ENCODE results near the gene CLSTN1. TPM values are rescaled to one million over a fixed set of nuclear protein-coding genes. Genes with fewer than 3 reads are reported as not detected.
A peak's percentile ranks its signal among the peaks of the same experiment; 100 is the strongest.

The CLSTN1 gene
- total and polyA plus RNA-seq, 2 donors (not counting 1 experiment from before 2014, with no cell fraction given) = 34.9 to 81.4 TPM

GRCh38 chr1:9729523-9729922 is 94.2 kb downstream of the CLSTN1 start:
- Histone ChIP-seq H2AFZ (ENCODE audit: insufficient read depth, low read depth, low read length, poor library complexity, severe bottlenecking) (no peak overlapping the region), H3K4me2 (replicated peaks; ENCODE audit: low read depth, low read length, poor library complexity, severe bottlenecking) (no peak overlapping the region), H4K20me1 (ENCODE audit: control insufficient read depth, insufficient read depth, low read length, poor library complexity, severe bottlenecking) (peaks cover 51% of the 10 kb centered on the region), H3K27ac (ENCODE audit: low read length in 2 of 2) (no peak overlapping the region), H3K36me3 (replicated peaks in 1 of 2; ENCODE audit: control extremely low read depth in 1 of 2, control insufficient read depth in 1 of 2, extremely low read depth in 1 of 2, insufficient read depth in 2 of 2, low read length in 1 of 2) (peaks cover 0 to 84% of the 10 kb centered on the region in 2 experiments), H3K79me2 (ENCODE audit: control insufficient read depth, insufficient read depth, low read length) (no peaks in the 10 kb centered on the region), H3K9me3 (ENCODE audit: control extremely low read depth in 1 of 3, control insufficient read depth in 2 of 3, insufficient read depth in 1 of 3, low read length in 2 of 3) (no peaks in the 10 kb centered on the region), H3K9ac (ENCODE audit: low read length) (no peak overlapping the region), H3K4me1 (ENCODE audit: control insufficient read depth in 2 of 2, insufficient read depth in 2 of 2, low read length in 2 of 2) (peaks cover 11 to 26% of the 10 kb centered on the region in 2 donors), H3K27me3 (replicated peaks in 1 of 4; ENCODE audit: control extremely low read depth in 1 of 4, control insufficient read depth in 3 of 4, insufficient read depth in 4 of 4, low read length in 3 of 4) (no peaks in the 10 kb centered on the region), H3K4me3 (ENCODE audit: control extremely low read depth in 1 of 5, extremely low read depth in 1 of 5, insufficient read depth in 1 of 5, low read depth in 2 of 5, low read length in 4 of 5) (no peak overlapping the region)
- ATAC-seq (ENCODE audit: low read depth) (no peak), DNase-seq (no peak)
- no peaks in the 10 kb centered on the region for H3K9me3 Mint-ChIP-seq (ENCODE audit: insufficient read depth)
- no peak overlapping the region for H3K4me3 Mint-ChIP-seq
- TF ChIP-seq, protein P1, sequence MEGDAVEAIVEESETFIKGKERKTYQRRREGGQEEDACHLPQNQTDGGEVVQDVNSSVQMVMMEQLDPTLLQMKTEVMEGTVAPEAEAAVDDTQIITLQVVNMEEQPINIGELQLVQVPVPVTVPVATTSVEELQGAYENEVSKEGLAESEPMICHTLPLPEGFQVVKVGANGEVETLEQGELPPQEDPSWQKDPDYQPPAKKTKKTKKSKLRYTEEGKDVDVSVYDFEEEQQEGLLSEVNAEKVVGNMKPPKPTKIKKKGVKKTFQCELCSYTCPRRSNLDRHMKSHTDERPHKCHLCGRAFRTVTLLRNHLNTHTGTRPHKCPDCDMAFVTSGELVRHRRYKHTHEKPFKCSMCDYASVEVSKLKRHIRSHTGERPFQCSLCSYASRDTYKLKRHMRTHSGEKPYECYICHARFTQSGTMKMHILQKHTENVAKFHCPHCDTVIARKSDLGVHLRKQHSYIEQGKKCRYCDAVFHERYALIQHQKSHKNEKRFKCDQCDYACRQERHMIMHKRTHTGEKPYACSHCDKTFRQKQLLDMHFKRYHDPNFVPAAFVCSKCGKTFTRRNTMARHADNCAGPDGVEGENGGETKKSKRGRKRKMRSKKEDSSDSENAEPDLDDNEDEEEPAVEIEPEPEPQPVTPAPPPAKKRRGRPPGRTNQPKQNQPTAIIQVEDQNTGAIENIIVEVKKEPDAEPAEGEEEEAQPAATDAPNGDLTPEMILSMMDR (IDR thresholded peaks at IDR 0.05) = no peak
- no peak for TF ChIP-seq EZH2 (IDR thresholded peaks at IDR 0.05; ENCODE audit: borderline replicate concordance, insufficient read depth, low read depth, low read length, poor library complexity, severe bottlenecking)
- H3K27ac Mint-ChIP-seq = no peak overlapping the region
- POLR2A ChIA-PET = no interaction called here
- intact Hi-C loops (cut with micrococcal nuclease) = loop anchor here (10.0 kb wide), 1 partner anchor 135 kb away; no protein-coding TSS in a partner anchor
- no peaks in the 10 kb centered on the region for H3K27me3 Mint-ChIP-seq
- 97% methylated on average over 7 of the region's 12 CpGs for WGBS (ENCODE audit: insufficient coverage)
- CTCF ChIA-PET = interaction anchor here (1.0 kb wide), 1 partner anchor 141 kb away, joined by 3 read pairs; no protein-coding TSS in a partner anchor
- peaks cover 35% of the 10 kb centered on the region for H3K4me1 Mint-ChIP-seq

DNA sequence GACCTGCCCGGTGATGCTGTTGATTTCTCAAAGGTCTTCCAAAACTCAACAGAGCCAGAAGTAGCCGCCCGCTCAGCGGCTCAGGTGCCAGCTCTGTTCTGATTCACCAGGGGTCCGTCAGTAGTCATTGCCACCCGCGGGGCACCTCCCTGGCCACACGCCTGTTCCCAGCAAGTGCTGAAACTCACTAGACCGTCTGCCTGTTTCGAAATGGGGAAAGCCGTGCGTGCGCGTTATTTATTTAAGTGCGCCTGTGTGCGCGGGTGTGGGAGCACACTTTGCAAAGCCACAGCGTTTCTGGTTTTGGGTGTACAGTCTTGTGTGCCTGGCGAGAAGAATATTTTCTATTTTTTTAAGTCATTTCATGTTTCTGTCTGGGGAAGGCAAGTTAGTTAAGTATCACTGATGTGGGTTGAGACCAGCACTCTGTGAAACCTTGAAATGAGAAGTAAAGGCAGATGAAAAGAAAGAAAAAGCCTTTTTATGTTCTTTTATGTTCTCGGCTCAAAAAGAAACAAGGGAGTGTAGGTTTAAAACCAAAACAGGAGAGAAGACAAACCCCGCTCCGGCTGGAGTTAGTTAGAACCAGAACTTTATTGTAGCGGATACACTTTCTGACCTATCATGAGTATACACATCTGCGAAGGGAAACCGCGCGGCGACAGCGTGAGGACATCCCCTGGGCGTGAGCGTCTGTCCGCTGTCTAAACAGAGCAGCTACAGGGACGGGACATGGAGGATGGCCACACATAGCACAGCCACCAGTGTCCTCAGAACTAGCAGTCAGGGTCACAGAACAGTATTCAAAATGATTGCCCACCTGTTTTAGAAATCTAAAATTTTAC is 95.1 kb downstream of the CLSTN1 start:
- H3K4me3 Mint-ChIP-seq = no peak overlapping the region
- Histone ChIP-seq H3K4me2 (replicated peaks; ENCODE audit: low read depth, low read length, poor library complexity, severe bottlenecking) (no peak overlapping the region), H3K4me3 (ENCODE audit: control extremely low read depth in 1 of 5, extremely low read depth in 1 of 5, insufficient read depth in 1 of 5, low read depth in 2 of 5, low read length in 4 of 5) (no peak overlapping the region), H3K27me3 (replicated peaks in 1 of 4; ENCODE audit: control extremely low read depth in 1 of 4, control insufficient read depth in 3 of 4, insufficient read depth in 4 of 4, low read length in 3 of 4) (no peaks in the 10 kb centered on the region), H4K20me1 (ENCODE audit: control insufficient read depth, insufficient read depth, low read length, poor library complexity, severe bottlenecking) (peaks cover 57% of the 10 kb centered on the region), H3K9me3 (ENCODE audit: control extremely low read depth in 1 of 3, control insufficient read depth in 2 of 3, insufficient read depth in 1 of 3, low read length in 2 of 3) (no peaks in the 10 kb centered on the region), H2AFZ (ENCODE audit: insufficient read depth, low read depth, low read length, poor library complexity, severe bottlenecking) (no peak overlapping the region), H3K4me1 (ENCODE audit: control insufficient read depth in 2 of 2, insufficient read depth in 2 of 2, low read length in 2 of 2) (peaks cover 11 to 30% of the 10 kb centered on the region in 2 donors), H3K27ac (ENCODE audit: low read length in 2 of 2) (peak overlapping the region in 1 of 2 donors; percentile 34), H3K9ac (ENCODE audit: low read length) (no peak overlapping the region), H3K79me2 (ENCODE audit: control insufficient read depth, insufficient read depth, low read length) (no peaks in the 10 kb centered on the region), H3K36me3 (replicated peaks in 1 of 2; ENCODE audit: control extremely low read depth in 1 of 2, control insufficient read depth in 1 of 2, extremely low read depth in 1 of 2, insufficient read depth in 2 of 2, low read length in 1 of 2) (peaks cover under 1 to 85% of the 10 kb centered on the region in 2 experiments)
- peak overlapping the region; percentile 20 for H3K27ac Mint-ChIP-seq
- H3K9me3 Mint-ChIP-seq (ENCODE audit: insufficient read depth) = no peaks in the 10 kb centered on the region
- ChIA-PET CTCF (interaction anchor here (9.8 kb wide), 1 partner anchor 100 kb away, joined by 147 read pairs; no protein-coding TSS in a partner anchor), POLR2A (no interaction called here)
- H3K4me1 Mint-ChIP-seq = peaks cover 33% of the 10 kb centered on the region
- TF ChIP-seq, protein P1 (IDR thresholded peaks at IDR 0.05) = no peak
- TF ChIP-seq EZH2 (IDR thresholded peaks at IDR 0.05; ENCODE audit: borderline replicate concordance, insufficient read depth, low read depth, low read length, poor library complexity, severe bottlenecking) = no peak
- intact Hi-C loops (cut with micrococcal nuclease) = loop anchor here (10.0 kb wide), 1 partner anchor 136 kb away; no protein-coding TSS in a partner anchor
- 82% methylated on average over 28 of the region's 33 CpGs for WGBS (ENCODE audit: insufficient coverage)
- H3K27me3 Mint-ChIP-seq = no peaks in the 10 kb centered on the region
- DNase-seq (no peak), ATAC-seq (ENCODE audit: low read depth) (no peak)

Data from B cell (primary cell).